HepG2 (cell line): ENCODE results near the gene RARS2. TPM values are rescaled to one million over a fixed set of nuclear protein-coding genes. Genes with fewer than 3 reads are reported as not detected.
A peak's percentile ranks its signal among the peaks of the same experiment; 100 is the strongest.

ENCODE experiments used
- ARNTL ChIP-seq: sonication (generic); formaldehyde crosslinking; IDR thresholded peaks from 2 replicates; pipeline ENCODE4 v1.4.0; 2020; ENCODE audit warnings: mild to moderate bottlenecking, missing genetic modification reagents
- CBX2 ChIP-seq, 2 experiments: fragments of 200-600 bp in 1 of 2; sonication (generic); formaldehyde crosslinking in 1 of 2; IDR thresholded peaks; 2 replicates each; pipeline versions ENCODE4 v1.7.0 to v1.8.1; 2018 to 2022; ENCODE audit warnings: low read depth in 2 of 2, low read length in 1 of 2, mild to moderate bottlenecking in 1 of 2, missing genetic modification reagents in 1 of 2
- DPF2 ChIP-seq: sonication (generic); formaldehyde crosslinking; IDR thresholded peaks from 2 replicates; pipeline ENCODE4 v1.4.0; 2020; ENCODE audit warnings: mild to moderate bottlenecking, low read depth, missing genetic modification reagents, borderline replicate concordance
- GFI1 ChIP-seq: sonication (generic); formaldehyde crosslinking; IDR thresholded peaks from 2 replicates; pipeline ENCODE4 v1.5.0; 2020; ENCODE audit warnings: missing genetic modification reagents, mild to moderate bottlenecking, borderline replicate concordance
- HNF4G ChIP-seq, 2 experiments: sonication (generic) in 1 of 2; formaldehyde crosslinking in 1 of 2; IDR thresholded peaks; 2 replicates each; pipeline versions ENCODE4 v1.4.0 to v1.6.1; 2011 to 2020; ENCODE audit warnings: borderline replicate concordance in 2 of 2, low read depth in 2 of 2, mild to moderate bottlenecking in 2 of 2, low read length in 1 of 2, missing genetic modification reagents in 1 of 2, moderate library complexity in 1 of 2
- ISL2 ChIP-seq: sonication (generic); formaldehyde crosslinking; IDR thresholded peaks from 2 replicates; pipeline ENCODE4 v1.5.0; 2020; ENCODE audit warnings: missing genetic modification reagents
- MXI1 ChIP-seq: IDR thresholded peaks from 3 replicates; pipeline ENCODE4 v1.6.1; 2012; ENCODE audit warnings: low read depth, low read length, inconsistent platforms, borderline replicate concordance
- SRY ChIP-seq: sonication (generic); formaldehyde crosslinking; IDR thresholded peaks from 2 replicates; pipeline ENCODE4 v1.8.0; 2022; ENCODE audit warnings: mild to moderate bottlenecking, missing genetic modification reagents
- STAG1 ChIP-seq: sonication (generic); formaldehyde crosslinking; IDR thresholded peaks from 2 replicates; pipeline ENCODE4 v1.4.0; 2020; ENCODE audit warnings: missing genetic modification reagents
- TBX3 ChIP-seq: fragments of 450-650 bp; IDR thresholded peaks from 2 replicates; pipeline ENCODE4 v1.6.1; 2017; ENCODE audit warnings: antibody characterized with exemption, mild to moderate bottlenecking, inconsistent platforms, borderline replicate concordance
- TFDP2 ChIP-seq: sonication (generic); formaldehyde crosslinking; IDR thresholded peaks from 2 replicates; pipeline ENCODE4 v1.4.0; 2020; ENCODE audit warnings: missing genetic modification reagents
- XRCC5 ChIP-seq: fragments of 200-400 bp; formaldehyde crosslinking; optimal IDR thresholded peaks from 2 replicates; pipeline ENCODE3; 2017; ENCODE audit warnings: mild to moderate bottlenecking, low read length
- ZHX2 ChIP-seq, 2 experiments: sonication (generic) in 1 of 2; formaldehyde crosslinking in 1 of 2; IDR thresholded peaks; 2 replicates each; pipeline versions ENCODE4 v1.6.1 to v1.9.0; 2014 to 2022; ENCODE audit warnings: antibody characterized with exemption in 1 of 2, borderline replicate concordance in 1 of 2, inconsistent platforms in 1 of 2, low read depth in 1 of 2, missing genetic modification reagents in 1 of 2
- ZNF143 ChIP-seq: sonication (generic); formaldehyde crosslinking; IDR thresholded peaks from 2 replicates; pipeline ENCODE4 v1.4.0; 2020; ENCODE audit warnings: missing genetic modification reagents
- ZNF468 ChIP-seq: sonication (generic); formaldehyde crosslinking; IDR thresholded peaks from 2 replicates; pipeline ENCODE4 v1.8.0; 2022; ENCODE audit warnings: mild to moderate bottlenecking, moderate library complexity, missing genetic modification reagents
- ZNF703 ChIP-seq: sonication (generic); formaldehyde crosslinking; IDR thresholded peaks from 2 replicates; pipeline ENCODE4 v1.5.1; 2020; ENCODE audit warnings: missing genetic modification reagents, mild to moderate bottlenecking, moderate library complexity, borderline replicate concordance
- polyA plus RNA-seq, 8 experiments: library from polyadenylated mRNA; depleted of rRNA in 3 of 8; stranded (reverse) in 7 of 8; unstranded in 1 of 8; fragments of >200 nt; fragmentation: Illumina TruSeq in 4 of 8; extraction: Trizol in 4 of 8; gene quantifications; 2 replicates each; pipeline versions ENCODE4 v1.2.1 to v1.2.3, GENCODE V29; 2011 to 2016; ENCODE audit warnings: low read depth in 4 of 8, missing spikeins in 1 of 8, mixed read lengths in 1 of 8; ENCODE audit not compliant: insufficient read depth in 1 of 8
- total RNA-seq, 5 experiments: library from RNA; depleted of rRNA; stranded (reverse); fragments of >200 nt; fragmentation: Illumina TruSeq; extraction: Trizol; gene quantifications; 2 replicates each; pipeline ENCODE4 v1.2.3, GENCODE V29; 2016; ENCODE audit warnings: low read depth in 1 of 5
- TF ChIP-seq, protein P1 (sequence below): sonication (generic); formaldehyde crosslinking; IDR thresholded peaks from 2 replicates; pipeline ENCODE4 v1.4.0; 2020; ENCODE audit warnings: mild to moderate bottlenecking, missing genetic modification reagents

RARS2 gene
- total and polyA plus RNA-seq, 2 of the 13 experiments (the other 11 are each of a cell fraction or from before 2014, with no cell fraction given), result 23.4 to 80.1 TPM

- peak; percentile 94; the same call in 1 of the 3 replicates for TF ChIP-seq MXI1
- peak; percentile 17; the same call in 1 of the 2 replicates for TF ChIP-seq STAG1 (CRISPR knock-in tag)
- no peak for TF ChIP-seq HNF4G (IDR thresholded peaks at IDR 0.05; ENCODE audit: borderline replicate concordance, low read depth, low read length)
- 0 out of 2 replicates have a peak, but pooled peaks have one; percentile 38 for TF ChIP-seq HNF4G (CRISPR knock-in tag; IDR thresholded peaks at IDR 0.05; ENCODE audit: borderline replicate concordance, low read depth)
- TF ChIP-seq DPF2 (CRISPR knock-in tag), result no peak
- TF ChIP-seq SRY, result peak; percentile 65; the same call in 1 of the 2 replicates
- TF ChIP-seq ZNF468 (CRISPR knock-in tag), result no peak; the same call in 1 of the 2 replicates
- TF ChIP-seq, protein P1, sequence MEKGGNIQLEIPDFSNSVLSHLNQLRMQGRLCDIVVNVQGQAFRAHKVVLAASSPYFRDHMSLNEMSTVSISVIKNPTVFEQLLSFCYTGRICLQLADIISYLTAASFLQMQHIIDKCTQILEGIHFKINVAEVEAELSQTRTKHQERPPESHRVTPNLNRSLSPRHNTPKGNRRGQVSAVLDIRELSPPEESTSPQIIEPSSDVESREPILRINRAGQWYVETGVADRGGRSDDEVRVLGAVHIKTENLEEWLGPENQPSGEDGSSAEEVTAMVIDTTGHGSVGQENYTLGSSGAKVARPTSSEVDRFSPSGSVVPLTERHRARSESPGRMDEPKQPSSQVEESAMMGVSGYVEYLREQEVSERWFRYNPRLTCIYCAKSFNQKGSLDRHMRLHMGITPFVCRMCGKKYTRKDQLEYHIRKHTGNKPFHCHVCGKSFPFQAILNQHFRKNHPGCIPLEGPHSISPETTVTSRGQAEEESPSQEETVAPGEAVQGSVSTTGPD (CRISPR knock-in tag), result no peak
- peak; percentile 99 for TF ChIP-seq TFDP2 (CRISPR knock-in tag)
- TF ChIP-seq CBX2 (IDR thresholded peaks at IDR 0.05; ENCODE audit: low read depth, low read length), result no peak
- TF ChIP-seq CBX2 (CRISPR knock-in tag; IDR thresholded peaks at IDR 0.05; ENCODE audit: low read depth), result no peak
- TF ChIP-seq ISL2, result peak; percentile 74
- peak; percentile 91 for TF ChIP-seq ZNF143
- TF ChIP-seq GFI1 (CRISPR knock-in tag), result peak; percentile 67; the same call in 1 of the 2 replicates
- TF ChIP-seq ZNF703, result no peak
- 0 out of 2 replicates have a peak, but pooled peaks have one; percentile 17 for TF ChIP-seq ARNTL
- no peak for TF ChIP-seq TBX3
- TF ChIP-seq XRCC5, result peak; percentile 70
- TF ChIP-seq ZHX2 (IDR thresholded peaks at IDR 0.05; ENCODE audit: low read depth), result no peak
- no peak for TF ChIP-seq ZHX2 (CRISPR knock-in tag; IDR thresholded peaks at IDR 0.05; ENCODE audit: borderline replicate concordance)
Measured at GRCh38 chr6:87589693-87590416, at the start of gene RARS2, which contains the start of gene ORC3 (continued).
